Gastroesophageal sphincter (tissue), 3 donors: ENCODE results near the gene ARHGAP25.

ENCODE experiments used
- EP300 ChIP-seq: sonication (generic); formaldehyde crosslinking; IDR thresholded peaks from one replicate; pipeline ENCODE4 v1.6.1; 2017; ENCODE audit warnings: antibody characterized with exemption, mild to moderate bottlenecking
- POLR2A ChIP-seq, 2 donors: fragments of 450-650 bp; IDR thresholded peaks; one replicate each; pipeline ENCODE4 v1.6.1; 2017; ENCODE audit warnings: antibody characterized with exemption in 2 of 2, mild to moderate bottlenecking in 2 of 2, moderate library complexity in 1 of 2
- POLR2AphosphoS5 ChIP-seq: sonication (generic); formaldehyde crosslinking; IDR thresholded peaks from one replicate; pipeline ENCODE4 v1.6.1; 2017; ENCODE audit warnings: antibody characterized with exemption
- TF ChIP-seq, protein P1 (sequence below), 4 experiments: fragments of 200-600 bp in 2 of 4; fragments of 450-650 bp in 2 of 4; sonication (generic) in 1 of 4; IDR thresholded peaks; one replicate each; pipeline ENCODE4 v1.5.1; 2017 to 2019; ENCODE audit warnings: antibody characterized with exemption in 4 of 4, mild to moderate bottlenecking in 2 of 4, moderate library complexity in 2 of 4

DNA sequence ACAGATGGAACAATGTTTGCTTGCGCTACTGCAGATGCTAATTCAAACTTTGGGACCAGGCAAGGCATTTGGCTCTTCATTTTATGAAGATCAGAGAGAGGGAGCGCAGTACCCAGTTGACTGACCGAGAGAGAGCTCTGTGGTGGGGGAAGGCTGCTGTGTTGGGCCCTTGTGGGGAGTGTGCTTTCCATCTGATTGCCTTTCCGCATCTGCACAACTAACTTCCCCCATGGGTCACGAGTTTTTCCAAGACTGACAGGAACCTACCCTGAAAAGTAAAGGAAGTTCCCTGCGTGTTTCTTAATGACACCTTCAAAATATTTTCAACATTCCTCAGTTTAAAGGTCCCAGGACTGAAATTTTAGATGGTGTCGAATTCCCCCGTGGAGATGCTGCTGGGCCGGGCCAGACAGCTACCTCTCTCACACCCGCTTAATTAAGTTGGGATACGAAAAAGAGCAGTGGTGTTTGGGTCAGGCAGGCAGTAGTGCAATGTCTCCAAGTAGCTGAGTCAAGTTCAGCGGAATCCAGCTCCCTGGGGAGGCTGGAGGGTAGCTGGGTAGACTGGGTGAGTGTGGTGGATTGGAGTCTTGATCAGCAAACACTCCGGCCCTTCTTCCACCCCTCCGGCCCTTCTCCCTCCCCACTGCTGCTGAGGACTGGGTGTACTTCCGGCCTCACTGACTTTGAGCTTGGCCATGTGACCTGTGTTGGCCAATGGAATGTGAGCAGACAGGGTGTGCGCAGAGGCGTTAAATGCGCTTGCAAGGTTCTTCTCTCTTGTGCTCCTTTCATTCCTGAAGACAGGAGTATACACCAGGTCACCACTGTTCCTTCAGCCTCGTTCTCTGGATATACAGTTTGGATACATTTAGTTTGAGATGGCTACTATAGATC is 2.3 kb upstream of the ARHGAP25 start:
- TF ChIP-seq POLR2A (IDR thresholded peaks at IDR 0.05) (no peak), POLR2AphosphoS5 (no peak), EP300 (no peak)
- TF ChIP-seq, protein P1, sequence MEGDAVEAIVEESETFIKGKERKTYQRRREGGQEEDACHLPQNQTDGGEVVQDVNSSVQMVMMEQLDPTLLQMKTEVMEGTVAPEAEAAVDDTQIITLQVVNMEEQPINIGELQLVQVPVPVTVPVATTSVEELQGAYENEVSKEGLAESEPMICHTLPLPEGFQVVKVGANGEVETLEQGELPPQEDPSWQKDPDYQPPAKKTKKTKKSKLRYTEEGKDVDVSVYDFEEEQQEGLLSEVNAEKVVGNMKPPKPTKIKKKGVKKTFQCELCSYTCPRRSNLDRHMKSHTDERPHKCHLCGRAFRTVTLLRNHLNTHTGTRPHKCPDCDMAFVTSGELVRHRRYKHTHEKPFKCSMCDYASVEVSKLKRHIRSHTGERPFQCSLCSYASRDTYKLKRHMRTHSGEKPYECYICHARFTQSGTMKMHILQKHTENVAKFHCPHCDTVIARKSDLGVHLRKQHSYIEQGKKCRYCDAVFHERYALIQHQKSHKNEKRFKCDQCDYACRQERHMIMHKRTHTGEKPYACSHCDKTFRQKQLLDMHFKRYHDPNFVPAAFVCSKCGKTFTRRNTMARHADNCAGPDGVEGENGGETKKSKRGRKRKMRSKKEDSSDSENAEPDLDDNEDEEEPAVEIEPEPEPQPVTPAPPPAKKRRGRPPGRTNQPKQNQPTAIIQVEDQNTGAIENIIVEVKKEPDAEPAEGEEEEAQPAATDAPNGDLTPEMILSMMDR (IDR thresholded peaks at IDR 0.05), result no peak
